HEK293 (cell line): Measurements from ENCODE around the gene KLHL36.
A peak's percentile ranks its signal among the peaks of the same experiment; 100 is the strongest.

ENCODE experiments used
- CTCF ChIA-PET: fragments of 350-600 bp; formaldehyde crosslinking; extraction: SDS; loops from one replicate; lab custom pipeline; 2021; ENCODE audit warnings: antibody characterized with exemption; lab: Yijun Ruan, JAX
- POLR2A ChIA-PET: fragments of 300-600 bp; formaldehyde crosslinking; extraction: SDS; loops from one replicate; lab custom pipeline; 2020; ENCODE audit warnings: antibody characterized with exemption, inconsistent platforms; lab: Yijun Ruan, JAX
- H3K27ac ChIP-seq: fragments of 200-500 bp; sonication (Bioruptor generic); 2 replicates; pipeline ENCODE4 v1.5.1; 2014; ENCODE audit warnings: low read depth, low read length, control low read depth, inconsistent platforms; ENCODE audit errors: extremely low read depth
- H3K36me3 ChIP-seq, 2 experiments: fragments of 200-500 bp in 1 of 2; sonication (Bioruptor generic) in 1 of 2; 1 replicate in 1 of 2; 2 replicates in 1 of 2; pipeline ENCODE4 v1.5.1; 2014 to 2017; ENCODE audit warnings: inconsistent platforms in 2 of 2, low read length in 2 of 2; ENCODE audit not compliant: control insufficient read depth in 2 of 2, insufficient read depth in 1 of 2
- H3K4me1 ChIP-seq: fragments of 200-500 bp; sonication (Bioruptor generic); 2 replicates; pipeline ENCODE4 v1.5.1; 2014; ENCODE audit warnings: mild to moderate bottlenecking, low read length, inconsistent platforms; ENCODE audit not compliant: control insufficient read depth, insufficient read depth
- H3K4me3 ChIP-seq: 2 replicates; pipeline ENCODE4 v1.5.1; 2011; ENCODE audit warnings: low read depth, mild to moderate bottlenecking, control low read depth, low read length, moderate library complexity
- H3K9me3 ChIP-seq: fragments of 200-500 bp; sonication (Bioruptor generic); 2 replicates; pipeline ENCODE4 v1.5.1; 2014; ENCODE audit warnings: low read depth, low read length, inconsistent platforms; ENCODE audit not compliant: control insufficient read depth, insufficient read depth
- AEBP2 ChIP-seq: fragments of 450-650 bp; formaldehyde crosslinking; IDR thresholded peaks from 2 replicates; pipeline ENCODE4 v1.5.1; 2016; ENCODE audit warnings: missing biosample characterization, missing genetic modification characterization, borderline replicate concordance
- GFI1B ChIP-seq: fragments of 450-650 bp; formaldehyde crosslinking; IDR thresholded peaks from 2 replicates; pipeline ENCODE4 v1.5.1; 2016; ENCODE audit warnings: missing biosample characterization, missing genetic modification characterization
- GLIS1 ChIP-seq: fragments of 450-650 bp; formaldehyde crosslinking; IDR thresholded peaks from 2 replicates; pipeline ENCODE4 v1.5.1; 2016; ENCODE audit warnings: missing biosample characterization, missing genetic modification characterization
- PRDM1 ChIP-seq: fragments of 450-650 bp; formaldehyde crosslinking; IDR thresholded peaks from 2 replicates; pipeline ENCODE4; 2016; ENCODE audit warnings: missing biosample characterization, missing genetic modification characterization
- ZBTB48 ChIP-seq: fragments of 450-650 bp; formaldehyde crosslinking; IDR thresholded peaks from 2 replicates; pipeline ENCODE4 v1.5.1; 2016; ENCODE audit warnings: missing biosample characterization, missing genetic modification characterization
- ZFP3 ChIP-seq: fragments of 450-650 bp; formaldehyde crosslinking; IDR thresholded peaks from 2 replicates; pipeline ENCODE4 v1.5.1; 2016; ENCODE audit warnings: low read depth, missing biosample characterization, missing genetic modification characterization
- ZNF19 ChIP-seq: fragments of 450-650 bp; formaldehyde crosslinking; IDR thresholded peaks from 2 replicates; pipeline ENCODE4; 2016; ENCODE audit warnings: missing biosample characterization, missing genetic modification characterization, low read depth
- ZNF214 ChIP-seq: fragments of 450-650 bp; formaldehyde crosslinking; IDR thresholded peaks from 2 replicates; pipeline ENCODE4 v1.5.1; 2017; ENCODE audit warnings: missing biosample characterization, mild to moderate bottlenecking, missing genetic modification characterization, borderline replicate concordance
- ZNF335 ChIP-seq: fragments of 450-650 bp; formaldehyde crosslinking; conservative IDR thresholded peaks from 2 replicates; pipeline ENCODE4 v1.5.1; 2016; ENCODE audit warnings: missing biosample characterization, missing genetic modification characterization
- ZNF391 ChIP-seq: fragments of 450-650 bp; formaldehyde crosslinking; IDR thresholded peaks from 2 replicates; pipeline ENCODE4 v1.5.1; 2016; ENCODE audit warnings: low read depth, missing biosample characterization, missing genetic modification characterization, borderline replicate concordance
- ZNF426 ChIP-seq: fragments of 450-650 bp; formaldehyde crosslinking; IDR thresholded peaks from 2 replicates; pipeline ENCODE4 v1.5.1; 2017; ENCODE audit warnings: missing biosample characterization, missing genetic modification characterization, mild to moderate bottlenecking, inconsistent platforms, moderate library complexity
- ZNF433 ChIP-seq: fragments of 450-650 bp; formaldehyde crosslinking; IDR thresholded peaks from 2 replicates; pipeline ENCODE4 v1.5.1; 2016; ENCODE audit warnings: missing biosample characterization, missing genetic modification characterization, low read depth
- ZNF544 ChIP-seq: fragments of 450-650 bp; formaldehyde crosslinking; IDR thresholded peaks from 2 replicates; pipeline ENCODE4 v1.5.0; 2017; ENCODE audit warnings: missing biosample characterization, missing genetic modification characterization
- ZNF580 ChIP-seq: fragments of 450-650 bp; formaldehyde crosslinking; IDR thresholded peaks from 2 replicates; pipeline ENCODE4 v1.5.1; 2016; ENCODE audit warnings: missing biosample characterization, missing genetic modification characterization
- ZNF626 ChIP-seq: fragments of 450-650 bp; sonication (Bioruptor Pico); formaldehyde crosslinking; IDR thresholded peaks from 2 replicates; pipeline ENCODE4 v1.5.1; 2018; ENCODE audit warnings: missing biosample characterization, missing genetic modification characterization, inconsistent platforms
- ZNF677 ChIP-seq: fragments of 450-650 bp; IDR thresholded peaks from 2 replicates; pipeline ENCODE4 v1.5.0; 2018; ENCODE audit warnings: missing biosample characterization, mild to moderate bottlenecking, missing genetic modification characterization, moderate library complexity
- ZNF776 ChIP-seq: fragments of 450-650 bp; formaldehyde crosslinking; IDR thresholded peaks from 2 replicates; pipeline ENCODE4 v1.5.0; 2017; ENCODE audit warnings: missing biosample characterization, missing genetic modification characterization, borderline replicate concordance
- ZSCAN18 ChIP-seq: fragments of 450-650 bp; formaldehyde crosslinking; IDR thresholded peaks from 2 replicates; pipeline ENCODE4 v1.5.1; 2016; ENCODE audit warnings: missing biosample characterization, missing genetic modification characterization
- ZSCAN5A ChIP-seq: fragments of 450-650 bp; formaldehyde crosslinking; IDR thresholded peaks from 2 replicates; pipeline ENCODE4 v1.5.1; 2016; ENCODE audit warnings: missing biosample characterization, missing genetic modification characterization

KLHL36 gene

GRCh38 chr16:84680165-84680842, 32.0 kb downstream of the KLHL36 start (continued):
- TF ChIP-seq ZSCAN18 (tag by site-specific recombination) (no peak), PRDM1 (tag by site-specific recombination) (no peak), ZNF19 (no peak), ZNF626 (tag by site-specific recombination) (no peak), ZNF391 (tag by site-specific recombination) (no peak), ZNF335 (tag by site-specific recombination) (no peak), ZNF776 (tag by site-specific recombination) (no peak), ZNF214 (no peak), ZFP3 (tag by site-specific recombination) (no peak), ZNF677 (tag by site-specific recombination) (no peak)

- no peak overlapping the region for H3K27ac ChIP-seq
- no peaks in the 10 kb centered on the region for H3K4me1 ChIP-seq
- TF ChIP-seq ZNF426 (tag by site-specific recombination) (no peak), ZNF544 (tag by site-specific recombination) (no peak), ZNF580 (tag by site-specific recombination) (no peak), ZNF335 (tag by site-specific recombination) (no peak), AEBP2 (tag by site-specific recombination) (no peak), ZBTB48 (tag by site-specific recombination) (no peak)
- ChIA-PET CTCF (interaction anchor here (1.2 to 2.6 kb wide), 3 partner anchors 9 to 59 kb away, joined by 3 to 21 read pairs (median 4); no protein-coding TSS in a partner anchor), POLR2A (no interaction called here)
- no peak overlapping the region for H3K4me3 ChIP-seq
- no peaks in the 10 kb centered on the region for H3K36me3 ChIP-seq
- no peaks in the 10 kb centered on the region for H3K9me3 ChIP-seq
Measured at GRCh38 chr16:84680843-84681629, 32.7 kb downstream of the KLHL36 start.

- ChIA-PET CTCF (interaction anchor here (0.5 to 2.3 kb wide), 4 partner anchors 12 to 528 kb away, joined by 3 to 14 read pairs (median 4); no protein-coding TSS in a partner anchor), POLR2A (no interaction called here)
- H3K36me3 ChIP-seq, result no peaks in the 10 kb centered on the region
- TF ChIP-seq GFI1B (tag by site-specific recombination), result 0 out of 2 replicates have a peak, but pooled peaks have one; percentile 15
- peak; percentile 80 for TF ChIP-seq GLIS1 (tag by site-specific recombination)
- TF ChIP-seq ZNF433, result no peak
- no peak for TF ChIP-seq ZSCAN5A
- H3K4me3 ChIP-seq, result no peak overlapping the region
- H3K4me1 ChIP-seq, result no peaks in the 10 kb centered on the region
- no peaks in the 10 kb centered on the region for H3K9me3 ChIP-seq
- no peak overlapping the region for H3K27ac ChIP-seq
Measured at GRCh38 chr16:84683691-84684591, 35.6 kb downstream of the KLHL36 start.
